ENCODE results near the gene PTPN3.
"Not testable (repeated sequence)": the region's sequence is repeated elsewhere in the genome, so short reads cannot be mapped to it uniquely, and the experiment has no call there.

Gene PTPN3

GRCh38 chr9:109382585-109382984, 115.5 kb downstream of the PTPN3 start:
- DNase-seq: no peak

DNA sequence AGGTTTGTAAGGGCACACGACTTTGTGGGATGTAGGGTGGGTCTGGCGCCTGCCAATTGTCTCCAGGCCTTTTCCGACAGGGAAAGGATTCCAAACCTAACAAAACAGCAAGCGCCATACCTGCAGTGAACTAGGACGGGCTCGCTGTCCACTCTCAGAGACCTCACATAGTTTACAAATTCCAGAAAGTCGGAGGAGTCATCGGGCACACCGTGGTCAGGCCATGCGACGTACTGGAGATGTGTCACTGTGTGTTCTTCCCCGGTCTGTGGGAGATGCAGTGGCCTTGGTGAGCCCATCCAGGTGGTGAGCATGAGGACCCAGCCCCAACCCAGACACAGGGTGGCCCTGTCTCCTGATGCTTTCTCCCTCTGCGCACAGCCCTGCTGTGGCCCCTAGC, 115.9 kb downstream of the PTPN3 start:
- DNase-seq: no peak

DNA sequence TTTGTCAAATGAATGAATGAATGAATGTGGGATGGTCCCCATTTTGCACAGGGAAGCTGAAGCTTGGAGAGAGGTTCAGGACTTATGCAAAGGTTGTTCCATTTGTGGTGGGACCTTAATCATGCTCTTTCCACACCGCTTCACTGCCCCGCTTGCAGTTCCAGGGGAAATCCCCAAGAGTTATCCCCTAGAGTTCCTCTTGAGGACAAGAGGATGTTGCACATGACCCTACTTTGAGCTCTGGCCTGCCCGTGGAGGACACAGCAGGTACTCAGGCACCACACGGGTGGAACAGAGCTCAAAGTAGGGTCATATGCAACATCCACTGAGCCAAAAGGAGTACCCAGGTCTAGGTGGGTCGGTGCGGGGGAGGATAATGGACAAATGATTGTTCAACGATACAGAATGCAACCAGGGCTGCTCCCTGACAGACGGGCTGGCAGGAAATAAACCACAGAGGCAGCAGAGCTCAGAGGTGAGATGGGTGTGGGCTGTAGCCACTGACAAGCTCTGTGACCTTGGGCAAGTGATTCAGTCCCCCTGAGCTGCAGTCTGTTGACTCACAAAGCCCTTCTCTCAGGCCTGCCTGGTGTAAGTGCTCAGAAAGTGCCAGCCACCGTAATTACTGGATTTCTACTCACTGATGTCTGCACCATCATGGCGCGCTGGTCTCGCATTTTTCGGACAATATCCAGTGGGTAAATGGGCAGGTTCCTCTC, 116.9 kb downstream of the PTPN3 start:
- no peak for DNase-seq

DNA sequence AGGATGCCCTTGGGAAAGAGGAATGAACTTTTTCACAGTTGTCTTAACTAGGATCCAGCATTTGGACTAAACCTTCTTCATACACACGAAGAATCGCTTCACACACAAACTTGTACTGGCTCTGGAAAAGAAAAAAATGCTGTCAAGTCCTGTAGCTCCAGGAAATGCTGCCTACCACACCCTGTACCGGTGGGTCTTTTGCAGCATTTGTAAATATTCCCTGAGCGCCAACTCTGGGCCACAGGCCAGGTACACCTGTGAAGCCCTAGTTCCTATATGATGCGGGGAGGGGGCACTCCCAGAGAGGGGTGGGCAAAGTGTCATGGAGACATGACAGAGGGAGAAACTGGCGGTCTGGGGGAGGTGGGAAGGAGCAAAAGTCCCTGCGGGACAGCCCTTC, 118.6 kb downstream of the PTPN3 start:
- DNase-seq: no peak

DNA sequence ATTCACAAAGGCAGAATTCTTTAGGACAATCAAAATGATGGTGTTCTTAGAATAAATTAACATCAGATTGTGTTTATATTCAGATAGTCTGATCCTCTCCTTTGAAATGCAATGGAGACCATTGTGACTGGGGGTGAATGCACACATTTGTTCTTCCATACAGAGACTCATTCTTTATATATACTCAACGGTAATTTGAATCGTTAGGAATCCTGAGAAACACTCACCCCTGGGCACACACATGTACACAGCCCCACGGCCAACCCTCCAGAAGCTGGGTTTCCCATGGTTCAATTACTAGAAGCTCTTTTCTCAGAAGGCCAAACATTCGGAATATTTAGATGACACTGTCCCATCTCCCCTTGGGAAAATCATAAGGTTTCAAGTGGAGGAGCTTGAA, 119.8 kb downstream of the PTPN3 start:
- no peak for DNase-seq

DNA sequence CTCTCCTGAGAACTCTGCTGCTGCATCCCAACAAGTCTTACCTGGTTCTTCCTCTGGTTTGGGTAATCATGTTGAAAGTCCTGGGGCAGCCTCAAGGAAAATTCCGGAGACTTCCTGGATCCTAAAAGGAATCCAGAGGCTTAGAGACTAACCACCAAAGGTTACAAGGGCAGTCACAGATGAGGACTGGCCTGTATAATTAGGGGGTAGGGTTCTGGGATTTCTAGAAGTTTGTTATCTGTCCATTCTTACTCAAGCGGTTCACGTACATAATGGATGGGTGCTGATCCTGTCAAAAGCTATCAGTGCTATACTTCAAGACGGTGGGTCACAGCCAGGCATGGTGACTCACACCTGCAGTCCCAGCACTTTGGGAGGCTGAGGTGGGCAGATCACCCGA, 125.9 kb downstream of the PTPN3 start:
- DNase-seq: no peak

- DNase-seq: no peak
Observed at GRCh38 chr9:109371374-109371773, 126.7 kb downstream of the PTPN3 start.

GRCh38 chr9:109369285-109369684, 128.8 kb downstream of the PTPN3 start:
- DNase-seq: no peak

DNA sequence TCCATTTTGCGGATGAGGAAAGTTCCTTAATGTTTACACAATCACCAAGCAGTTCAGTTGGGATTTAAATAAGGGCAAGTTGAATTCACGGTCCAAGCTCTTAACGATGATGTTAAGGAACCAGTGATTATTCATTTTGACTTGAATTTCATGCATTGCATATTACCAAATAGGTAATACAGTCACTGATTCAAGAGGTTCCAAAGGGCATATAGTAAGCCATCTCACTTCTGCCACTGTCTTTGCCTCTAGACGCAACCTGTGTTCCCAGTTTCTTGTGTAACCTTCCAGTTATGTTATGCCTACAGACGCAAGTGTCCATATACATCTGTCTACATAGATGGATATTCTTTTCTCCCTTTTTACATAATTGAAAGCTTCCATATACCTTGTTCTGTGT, 137.3 kb downstream of the PTPN3 start:
- DNase-seq: no peak

DNA sequence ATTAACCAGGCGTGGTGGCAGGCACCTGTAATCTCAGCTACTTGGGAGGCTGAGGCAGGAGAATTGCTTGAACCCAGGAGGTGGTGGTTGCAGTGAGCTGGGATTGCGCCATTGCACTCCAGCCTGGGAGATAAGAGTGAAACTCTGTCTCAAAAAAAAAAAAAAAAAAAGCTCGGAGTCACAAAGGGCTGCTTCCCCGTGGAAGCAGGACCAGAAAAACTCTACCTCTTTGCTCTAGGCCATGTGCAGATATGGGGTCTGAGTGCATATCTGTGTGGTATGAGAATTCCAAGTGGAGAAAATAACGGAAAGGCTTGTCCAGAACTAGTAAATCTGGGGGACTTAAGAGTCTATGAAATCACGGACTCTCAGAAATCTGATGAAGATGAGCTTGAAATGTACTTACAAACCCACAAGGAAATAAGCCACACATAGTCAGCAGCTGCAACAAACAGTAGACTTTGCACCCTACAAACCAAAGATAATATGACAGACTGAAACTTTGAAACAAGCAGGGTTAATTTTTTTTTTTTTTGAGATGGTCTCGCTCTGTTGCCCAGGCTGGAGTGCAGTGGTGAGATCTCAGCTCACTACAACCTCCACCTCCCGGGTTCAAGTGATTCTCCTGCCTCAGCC, 139.0 kb downstream of the PTPN3 start:
- not testable (repeated sequence) for DNase-seq

DNA sequence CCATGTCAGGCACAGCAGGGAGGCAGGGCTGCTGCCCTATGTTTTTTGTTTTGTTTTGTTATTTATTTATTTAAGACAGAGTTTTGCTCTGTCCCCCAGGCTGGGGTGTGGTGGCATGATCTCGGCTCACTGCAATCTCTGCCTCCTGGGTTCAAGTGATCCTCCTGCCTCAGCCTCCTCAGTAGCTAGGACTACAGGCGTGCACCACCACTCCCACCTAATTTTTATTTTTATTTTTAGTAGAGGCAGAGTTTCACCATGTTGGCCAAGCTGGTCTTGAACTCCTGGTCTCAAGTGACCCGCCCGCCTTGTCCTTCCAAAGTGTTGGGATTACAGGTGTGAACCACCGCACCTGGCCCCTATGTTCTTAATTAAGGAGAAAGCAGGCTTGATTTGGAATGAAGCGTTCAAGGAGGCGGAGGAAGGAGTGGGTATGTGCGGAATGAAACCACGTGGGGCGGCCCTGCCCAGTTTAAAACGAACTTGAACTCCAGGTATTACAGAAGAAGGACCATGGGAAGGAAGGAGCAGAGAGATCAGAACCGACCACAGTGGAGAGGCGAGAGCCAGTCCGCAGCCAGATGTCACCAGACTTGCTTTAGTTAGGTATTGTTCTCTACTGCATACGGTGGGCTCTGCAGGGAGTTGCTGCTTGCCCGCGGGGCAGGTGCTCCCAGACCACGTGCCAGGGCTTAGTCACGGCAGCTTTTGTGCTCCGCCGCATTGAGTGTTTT, 142.4 kb downstream of the PTPN3 start:
- DNase-seq: no peak

- no peak for DNase-seq
Observed at GRCh38 chr9:109354190-109354589, 143.9 kb downstream of the PTPN3 start.

DNA sequence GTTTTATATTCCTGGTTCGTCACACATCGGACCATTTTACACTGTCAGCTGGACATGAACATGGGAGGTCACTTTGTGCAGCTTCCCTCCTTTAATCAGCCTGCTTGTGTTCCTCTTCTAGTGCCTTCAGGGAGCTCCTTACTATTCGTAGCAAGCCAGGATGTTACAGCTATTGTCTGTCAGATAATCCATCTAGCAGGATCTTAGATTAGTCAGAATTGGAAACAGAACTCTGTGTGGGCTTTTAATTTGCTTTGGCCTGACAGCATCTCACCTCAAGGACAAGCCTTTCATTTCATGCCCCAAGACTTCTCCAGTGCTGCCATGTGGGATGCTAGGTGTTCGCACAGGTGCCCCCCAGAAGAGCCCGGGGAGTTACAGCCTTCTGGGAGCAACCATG, 147.1 kb downstream of the PTPN3 start:
- DNase-seq: no peak

DNA sequence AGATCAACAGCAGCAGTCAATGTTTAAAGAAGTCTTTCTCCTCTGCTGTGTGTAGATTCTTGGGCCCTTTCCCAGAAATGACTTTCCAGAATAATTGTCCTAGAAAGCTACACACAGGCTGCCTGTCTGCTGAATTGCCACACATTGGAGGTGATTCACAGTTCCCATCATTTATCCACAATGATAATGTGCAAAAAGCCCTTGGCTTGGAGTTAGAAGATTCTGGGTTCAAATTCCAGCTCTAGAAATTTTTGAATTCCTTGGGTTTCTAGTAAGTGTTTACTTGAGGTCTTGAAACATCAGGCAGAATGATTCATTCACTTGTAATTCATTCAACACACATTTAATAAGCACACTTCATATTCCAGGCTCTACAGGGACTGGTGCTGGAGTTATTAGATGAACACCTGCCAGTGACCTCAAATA, 148.7 kb downstream of the PTPN3 start:
- DNase-seq: no peak

DNA sequence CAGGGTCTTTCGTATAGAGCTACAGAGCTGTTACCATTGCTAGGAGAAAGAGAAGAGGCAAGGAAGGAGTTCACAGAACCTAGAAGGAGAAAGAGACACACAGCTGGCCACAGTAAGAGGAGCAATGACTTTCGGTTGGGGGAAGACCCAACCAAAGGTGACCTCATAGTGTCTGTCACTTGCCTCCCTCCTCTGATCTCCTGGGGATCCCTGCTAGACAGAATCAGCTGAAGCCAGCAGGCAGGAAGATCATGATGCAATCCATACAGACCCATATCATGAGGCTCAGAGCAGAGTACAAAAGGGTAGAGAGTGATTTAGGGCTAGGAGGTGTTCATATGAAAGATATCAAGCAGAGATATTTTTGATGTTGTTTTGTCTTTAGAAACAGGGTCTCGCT, 151.2 kb downstream of the PTPN3 start:
- DNase-seq: no peak

DNA sequence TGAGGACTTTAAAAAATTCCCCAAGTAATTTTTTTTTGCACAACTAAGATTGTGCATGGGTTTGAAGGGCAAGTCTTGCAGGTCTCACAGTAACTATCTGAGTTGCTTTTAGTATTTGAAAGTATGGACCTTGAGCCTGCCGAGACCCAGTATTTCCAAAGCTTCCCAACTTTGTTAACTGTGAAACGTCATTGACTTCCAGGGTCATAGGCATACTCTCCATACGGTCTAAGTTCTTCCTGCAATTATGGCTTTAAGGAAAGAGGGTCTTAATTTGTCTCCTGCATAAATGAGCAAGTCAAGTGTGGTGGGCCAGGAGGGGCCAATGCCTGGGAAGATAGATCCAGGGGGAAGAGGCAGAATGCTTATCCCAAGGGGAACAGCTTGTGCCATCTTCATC, 153.2 kb downstream of the PTPN3 start:
- no peak for DNase-seq

GRCh38 chr9:109342878-109343277, 155.2 kb downstream of the PTPN3 start:
- no peak for DNase-seq

GRCh38 chr9:109341561-109341960, 156.5 kb downstream of the PTPN3 start:
- DNase-seq: no peak

GRCh38 chr9:109340979-109341378, 157.1 kb downstream of the PTPN3 start:
- DNase-seq: not testable (repeated sequence)

- no peak for DNase-seq
Observed at GRCh38 chr9:109336409-109336808, 161.7 kb downstream of the PTPN3 start.

GRCh38 chr9:109335929-109336328, 162.2 kb downstream of the PTPN3 start:
- no peak for DNase-seq

DNA sequence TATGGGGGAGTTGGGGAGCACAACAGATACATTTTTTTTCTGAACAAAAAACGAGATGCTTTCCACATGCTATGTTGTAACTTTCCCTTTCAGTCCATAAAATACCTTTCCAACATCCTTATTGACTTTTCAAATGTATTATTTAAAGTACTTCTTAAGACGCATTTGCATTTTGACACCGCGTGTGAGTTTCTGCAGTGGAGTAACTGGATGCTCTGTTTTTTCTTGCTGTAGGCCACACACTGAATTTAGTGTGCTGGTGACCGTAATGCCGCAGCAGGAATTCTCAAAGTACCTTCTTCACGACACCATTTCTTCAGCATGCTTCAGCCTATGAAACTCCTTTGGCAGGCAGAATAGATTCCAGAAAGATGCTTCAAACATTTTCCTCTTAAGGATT, 163.0 kb downstream of the PTPN3 start:
- no peak for DNase-seq

DNA sequence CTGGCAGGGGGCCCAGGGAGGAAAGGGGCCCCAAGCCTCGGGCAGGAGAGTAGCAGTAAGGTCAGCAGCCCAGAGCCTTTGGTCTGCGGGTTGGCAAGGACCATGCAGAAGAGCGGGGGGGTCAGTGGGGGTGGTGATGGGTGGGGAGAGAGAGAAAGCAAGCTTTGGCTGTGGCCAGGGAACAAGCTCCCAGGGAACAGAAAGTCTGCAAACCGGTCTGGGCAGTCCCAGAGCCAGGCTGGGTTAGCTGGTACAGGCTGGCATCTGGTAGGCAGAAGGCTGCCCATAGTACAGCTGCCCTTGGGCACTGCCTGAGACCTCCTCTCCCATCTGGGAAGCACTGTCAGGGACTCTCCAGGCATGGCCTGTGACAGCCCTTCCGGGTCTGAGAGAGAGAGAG, 166.8 kb downstream of the PTPN3 start:
- DNase-seq: no peak

- DNase-seq: no peak
Observed at GRCh38 chr9:109329638-109330258, 168.4 kb downstream of the PTPN3 start.

Measured in stimulated activated CD4-positive, alpha-beta T cell treated with anti-CD3 and anti-CD28 coated beads, Interleukin-4, amount 100 ng/mL, for 1 hour (primary cell).